Panc1 (cell line): Measurements from ENCODE around the gene ALPL. TPM values are rescaled to one million over a fixed set of nuclear protein-coding genes. Genes with fewer than 3 reads are reported as not detected.

Experiments used
- ATAC-seq: fragments of 200-7000 bp; cut with Tn5 transposase; 2 replicates; pipeline ENCODE4 v1.9.1; 2020; ENCODE audit warnings: mild to moderate bottlenecking, moderate library complexity
- BruUV-seq: library from RNA; stranded (reverse); fragments of 400-500 nt; replicated peaks from 2 replicates; lab custom pipeline; 2021; lab: Mats Ljungman, UMichigan
- CTCF ChIA-PET: fragments of 300-600 bp; sonication (Branson Sonifier 250); formaldehyde crosslinking; loops from one replicate; lab custom pipeline; 2022; ENCODE audit warnings: antibody characterized with exemption; lab: Charles Lee
- POLR2A ChIA-PET: fragments of 300-600 bp; sonication (Branson Sonifier 250); formaldehyde crosslinking; loops from one replicate; lab custom pipeline; 2022; ENCODE audit warnings: antibody characterized with exemption; lab: Charles Lee
- DNase-seq: peaks from one replicate; pipeline ENCODE4 v3.0.0-alpha.2; 2010; ENCODE audit warnings: low read depth, low spot score
- H3K27ac ChIP-seq: 2 replicates; pipeline ENCODE4 v1.5.1; 2011; ENCODE audit warnings: mild to moderate bottlenecking, low read length, inconsistent platforms
- H3K27me3 ChIP-seq: fragments of 200-500 bp; sonication (Bioruptor generic); 2 replicates; pipeline ENCODE4 v1.6.0; 2014; ENCODE audit warnings: low read length, inconsistent platforms; ENCODE audit not compliant: control insufficient read depth, insufficient read depth
- H3K36me3 ChIP-seq: fragments of 200-500 bp; sonication (Bioruptor generic); 2 replicates; pipeline ENCODE4 v1.5.1; 2014; ENCODE audit warnings: inconsistent platforms, mild to moderate bottlenecking, low read length, moderate library complexity; ENCODE audit not compliant: control insufficient read depth, insufficient read depth
- H3K4me1 ChIP-seq: 2 replicates; pipeline ENCODE4 v1.5.1; 2011; ENCODE audit warnings: inconsistent platforms, mild to moderate bottlenecking, low read length, moderate library complexity; ENCODE audit not compliant: control insufficient read depth, insufficient read depth
- H3K4me3 ChIP-seq, 2 experiments: 2 replicates each; pipeline ENCODE4 v1.5.1; 2011 to 2012; ENCODE audit warnings: low read depth in 2 of 2, low read length in 2 of 2, mild to moderate bottlenecking in 2 of 2, inconsistent platforms in 1 of 2, moderate library complexity in 1 of 2
- H3K9me3 ChIP-seq: fragments of 200-500 bp; sonication (Bioruptor generic); 2 replicates; pipeline ENCODE4 v1.5.1; 2014; ENCODE audit warnings: low read depth, mild to moderate bottlenecking, inconsistent platforms, low read length, moderate library complexity; ENCODE audit not compliant: control insufficient read depth, insufficient read depth
- CTCF ChIP-seq: fragments of 450-650 bp; IDR thresholded peaks from 2 replicates; pipeline ENCODE4 v1.5.1; 2017; ENCODE audit warnings: mild to moderate bottlenecking
- POLR2AphosphoS5 ChIP-seq: IDR thresholded peaks from 2 replicates; pipeline ENCODE4 v1.6.1; 2012; ENCODE audit warnings: mild to moderate bottlenecking, low read depth, low read length, moderate library complexity
- REST ChIP-seq, 2 experiments: IDR thresholded peaks; 2 replicates each; pipeline ENCODE4 v1.6.1; 2011 to 2012; ENCODE audit warnings: low read depth in 2 of 2, control low read depth in 1 of 2, low read length in 1 of 2, mild to moderate bottlenecking in 1 of 2, moderate library complexity in 1 of 2; ENCODE audit not compliant: insufficient read depth in 1 of 2
- SIN3A ChIP-seq: IDR thresholded peaks from 2 replicates; pipeline ENCODE4 v1.6.1; 2012; ENCODE audit warnings: low read depth, mild to moderate bottlenecking, low read length, moderate library complexity, borderline replicate concordance; ENCODE audit not compliant: insufficient read depth
- TCF7L2 ChIP-seq: IDR thresholded peaks from 2 replicates; pipeline ENCODE4 v1.6.1; 2011; ENCODE audit warnings: mild to moderate bottlenecking, low read depth, low read length, inconsistent platforms
- in situ Hi-C: cut with HindIII; loops from 2 replicates; pipeline ENCODE4 v1.10.0; 2016; ENCODE audit warnings: low sequenced_read_pairs, low pct_unique_long_range_greater_than_20kb
- intact Hi-C: fragments of 100-400 bp; cut with micrococcal nuclease; formaldehyde crosslinking; loops from one replicate; pipeline ENCODE4 v1.10.0; 2022; ENCODE audit not compliant: unreplicated experiment
- total RNA-seq: library from RNA; stranded (reverse); gene quantifications from one replicate; pipeline ENCODE4 v1.2.1, GENCODE V29; 2021; ENCODE audit not compliant: unreplicated experiment

The ALPL gene
- total RNA-seq, 1 experiment from 2014 or later = 0.82 TPM

- Histone ChIP-seq H3K9me3 (no peaks in the 10 kb centered on the region), H3K4me3 (peak overlapping the region; percentile 38 to 41), H3K4me1 (peaks cover 3% of the 10 kb centered on the region; the same call in 1 of the 2 replicates), H3K36me3 (no peaks in the 10 kb centered on the region), H3K27me3 (no peaks in the 10 kb centered on the region), H3K27ac (peak overlapping the region; percentile 68; the same call in 1 of the 2 replicates)
- in situ Hi-C loops = no loop called here
- intact Hi-C loops = no loop called here
- CTCF ChIA-PET = no interaction called here
- TF ChIP-seq REST (IDR thresholded peaks at IDR 0.05; ENCODE audit: insufficient read depth in 1 of 2, low read depth in 2 of 2, low read length in 1 of 2) = no peak
- TF ChIP-seq SIN3A = no peak
- TF ChIP-seq POLR2AphosphoS5 = no peak
- no peak for TF ChIP-seq TCF7L2
- TF ChIP-seq CTCF = no peak
- DNase-seq = no peak
- BruUV-seq = no TSS peak
- peak; percentile 80 for ATAC-seq
- POLR2A ChIA-PET = no interaction called here
Measured at GRCh38 chr1:21622466-21623315, 113.5 kb downstream of the ALPL start.

GRCh38 chr1:21623410-21623961, 114.3 kb downstream of the ALPL start:
- BruUV-seq = no TSS peak
- Histone ChIP-seq H3K36me3 (no peaks in the 10 kb centered on the region), H3K27ac (no peak overlapping the region), H3K9me3 (no peaks in the 10 kb centered on the region), H3K4me1 (peaks cover 3% of the 10 kb centered on the region; the same call in 1 of the 2 replicates), H3K4me3 (no peak overlapping the region), H3K27me3 (no peaks in the 10 kb centered on the region)
- no peak for ATAC-seq
- no peak for DNase-seq
- in situ Hi-C loops = no loop called here
- ChIA-PET POLR2A (no interaction called here), CTCF (no interaction called here)
- TF ChIP-seq SIN3A (no peak), POLR2AphosphoS5 (no peak), TCF7L2 (no peak), REST (IDR thresholded peaks at IDR 0.05; ENCODE audit: insufficient read depth in 1 of 2, low read depth in 2 of 2, low read length in 1 of 2) (no peak), CTCF (no peak)
- intact Hi-C loops = no loop called here
